HG03060 (cell line): Measurements from ENCODE around the gene MNAT1.
"Not testable (repeated sequence)": the region's sequence is repeated elsewhere in the genome, so short reads cannot be mapped to it uniquely, and the experiment has no call there.

Source experiments
- ATAC-seq: cut with Tn5 transposase; IDR thresholded peaks from one replicate; pipeline ENCODE4 v1.9.1; 2021; ENCODE audit warnings: low read depth, moderate number of reproducible peaks; ENCODE audit not compliant: unreplicated experiment

The MNAT1 gene

GRCh38 chr14:60800409-60800808 is 65.8 kb downstream of the MNAT1 start:
- no peak for ATAC-seq

DNA sequence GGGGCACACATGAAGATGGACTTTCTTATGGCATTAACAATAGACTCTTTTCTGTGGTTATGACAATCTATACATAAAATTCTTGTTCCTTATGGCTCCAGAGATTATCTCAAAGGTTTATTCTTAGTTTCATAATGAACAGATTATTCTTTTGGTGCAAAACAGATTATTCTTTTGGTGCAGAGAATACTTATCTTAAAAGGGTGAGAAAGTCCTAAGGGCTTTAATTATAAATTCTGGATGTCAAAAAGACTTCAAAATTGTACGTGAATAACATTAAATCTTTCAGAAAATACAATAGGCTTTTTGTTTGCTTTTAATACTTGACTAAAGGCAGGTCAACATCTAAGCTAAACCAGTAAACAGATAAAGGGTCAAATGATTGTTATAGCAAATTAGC is 69.3 kb downstream of the MNAT1 start:
- no peak for ATAC-seq

- no peak for ATAC-seq
Measured at GRCh38 chr14:60805841-60806430, 71.4 kb downstream of the MNAT1 start.

GRCh38 chr14:60807247-60807646 is 72.7 kb downstream of the MNAT1 start:
- ATAC-seq = no peak

GRCh38 chr14:60807971-60808370 is 73.4 kb downstream of the MNAT1 start:
- ATAC-seq = no peak

- ATAC-seq = no peak
Measured at GRCh38 chr14:60812987-60813386, 78.4 kb downstream of the MNAT1 start.

DNA sequence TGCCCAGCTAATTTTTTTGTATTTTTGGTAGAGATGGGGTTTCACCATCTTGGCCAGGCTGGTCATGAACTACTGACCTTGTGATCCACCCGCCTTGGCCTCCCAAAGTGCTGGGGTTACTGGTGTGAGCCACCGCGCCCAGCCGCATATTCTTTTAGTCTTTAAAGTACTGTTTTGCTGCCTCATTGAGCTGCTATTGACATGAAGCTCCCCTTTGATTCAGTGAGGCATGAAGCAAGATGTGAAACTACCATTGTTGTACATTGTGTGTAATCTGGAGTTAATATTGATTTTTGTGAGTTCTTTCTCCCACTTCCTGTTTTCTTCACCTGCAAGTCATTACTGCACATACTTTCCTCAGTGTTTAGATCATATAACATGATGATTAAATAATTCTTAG is 80.8 kb downstream of the MNAT1 start:
- peak; percentile 95 for ATAC-seq

DNA sequence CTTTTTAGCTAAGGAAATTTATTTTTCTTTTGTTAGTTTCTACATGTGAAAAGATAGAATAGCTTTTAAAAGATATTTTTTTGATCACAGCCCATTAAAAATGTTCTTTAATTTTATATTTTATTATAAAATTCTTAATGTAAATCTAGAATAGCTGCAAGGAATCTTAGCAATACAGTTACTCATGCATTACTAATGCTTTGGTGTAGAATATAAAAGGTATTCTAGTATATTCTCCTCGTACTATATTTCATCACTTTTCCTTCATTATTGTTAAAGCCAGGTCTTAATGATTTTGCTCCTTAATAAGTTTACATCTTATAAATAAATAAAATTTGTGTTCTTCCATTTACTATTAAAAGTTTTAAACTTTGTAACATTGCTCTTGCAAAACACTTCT is 82.6 kb downstream of the MNAT1 start:
- ATAC-seq = no peak

DNA sequence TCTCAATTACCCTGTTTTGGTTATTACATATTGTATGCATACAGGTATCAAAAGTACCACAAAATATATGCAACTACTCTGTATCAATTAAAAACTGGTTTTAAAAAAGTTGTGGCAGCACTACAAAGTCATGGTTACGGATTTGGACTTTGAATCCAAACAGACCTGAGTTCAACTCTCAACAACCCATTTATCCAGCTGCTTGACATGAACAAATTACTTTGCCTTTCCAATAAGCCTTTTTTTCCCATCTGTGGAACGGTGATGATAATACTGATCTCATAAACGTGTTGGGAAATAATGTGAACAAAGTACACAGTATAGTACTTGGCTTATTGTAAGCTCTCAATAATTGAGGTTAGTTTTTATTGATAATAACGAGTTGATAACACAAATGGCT is 85.0 kb downstream of the MNAT1 start:
- ATAC-seq = no peak

- no peak for ATAC-seq
Measured at GRCh38 chr14:60838601-60839000, 104.0 kb downstream of the MNAT1 start.

DNA sequence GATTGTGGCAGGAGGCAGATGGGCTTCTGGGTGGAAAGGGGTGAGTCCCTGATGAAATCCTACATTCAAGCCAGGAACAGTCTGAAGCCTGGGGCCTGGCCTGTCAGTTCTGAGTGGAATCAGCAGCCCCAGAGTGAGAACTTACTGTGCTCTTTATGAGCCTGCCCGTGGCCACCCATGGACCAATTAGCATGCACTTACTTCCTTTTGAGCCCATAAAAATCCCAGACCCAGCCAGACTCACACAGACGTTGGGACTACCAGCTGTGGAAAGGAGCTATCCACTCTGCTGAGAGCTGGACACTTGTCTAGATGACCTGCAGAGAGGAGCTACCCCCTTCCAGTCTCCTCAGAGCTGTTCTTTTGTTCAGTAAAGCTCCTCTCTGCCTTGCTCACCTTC is 104.5 kb downstream of the MNAT1 start:
- no peak for ATAC-seq

- no peak for ATAC-seq
Measured at GRCh38 chr14:60839657-60840056, 105.1 kb downstream of the MNAT1 start.

GRCh38 chr14:60840313-60840712 is 105.8 kb downstream of the MNAT1 start:
- ATAC-seq = no peak

GRCh38 chr14:60845523-60845922 is 111.0 kb downstream of the MNAT1 start:
- peak; percentile 94 for ATAC-seq

DNA sequence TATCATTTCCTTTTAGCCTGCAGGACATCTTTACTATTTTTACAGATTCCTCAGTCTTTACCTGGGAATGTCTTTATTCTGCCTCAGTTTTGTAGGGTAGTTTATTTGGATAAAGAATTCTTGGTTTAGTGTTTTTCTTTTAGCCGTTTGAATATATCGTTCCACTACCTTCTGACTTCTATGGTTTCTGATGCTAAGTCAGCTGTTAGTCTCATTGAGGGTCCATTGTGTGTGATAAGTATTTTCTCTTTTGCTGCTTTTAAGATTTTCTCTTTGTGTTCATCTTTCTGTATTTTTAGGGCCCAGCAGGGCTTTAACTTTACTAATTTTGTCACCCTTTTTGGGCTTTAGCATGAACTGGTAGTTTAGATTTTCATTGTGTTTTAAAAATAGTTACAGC is 113.5 kb downstream of the MNAT1 start:
- ATAC-seq = no peak

- ATAC-seq = not testable (repeated sequence)
Measured at GRCh38 chr14:60851692-60852091, 117.1 kb downstream of the MNAT1 start.

DNA sequence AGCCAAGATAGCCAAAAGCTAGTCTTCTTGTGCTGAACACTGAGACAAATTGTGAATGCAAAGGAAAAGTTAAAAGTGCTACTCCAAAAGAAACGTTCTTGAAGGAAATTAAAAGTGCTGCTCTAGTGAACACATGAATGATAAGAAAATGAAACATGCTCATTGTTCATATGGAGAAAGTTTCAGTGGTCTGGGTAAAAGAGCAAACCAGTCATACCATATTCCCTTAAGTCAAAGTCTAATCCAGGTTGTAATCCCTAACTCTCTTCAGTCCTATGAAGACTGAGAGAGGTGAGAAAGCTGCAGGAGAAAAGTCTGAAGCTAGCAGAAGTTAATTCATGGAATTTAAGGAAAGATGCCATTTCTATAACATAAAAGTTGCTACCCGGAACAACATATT is 121.5 kb downstream of the MNAT1 start:
- no peak for ATAC-seq

DNA sequence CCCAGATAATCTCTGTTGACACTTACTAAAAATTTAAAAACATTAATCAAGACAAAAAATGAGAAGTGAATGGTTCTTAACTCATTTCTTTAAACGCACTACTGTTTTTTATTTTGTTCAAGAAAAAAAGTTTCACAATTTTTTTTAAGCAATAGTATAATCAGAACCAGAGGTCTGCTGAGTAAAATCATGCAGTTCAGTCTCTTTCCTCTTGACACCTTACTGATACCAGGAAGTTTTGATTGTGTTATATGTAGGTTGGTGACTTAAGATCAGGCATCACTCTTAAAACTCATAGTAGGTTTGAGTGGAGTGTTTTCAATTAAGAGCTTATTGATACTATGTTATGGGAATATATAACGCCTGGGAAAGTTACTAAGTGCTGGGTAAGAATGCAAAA is 125.0 kb downstream of the MNAT1 start:
- no peak for ATAC-seq

DNA sequence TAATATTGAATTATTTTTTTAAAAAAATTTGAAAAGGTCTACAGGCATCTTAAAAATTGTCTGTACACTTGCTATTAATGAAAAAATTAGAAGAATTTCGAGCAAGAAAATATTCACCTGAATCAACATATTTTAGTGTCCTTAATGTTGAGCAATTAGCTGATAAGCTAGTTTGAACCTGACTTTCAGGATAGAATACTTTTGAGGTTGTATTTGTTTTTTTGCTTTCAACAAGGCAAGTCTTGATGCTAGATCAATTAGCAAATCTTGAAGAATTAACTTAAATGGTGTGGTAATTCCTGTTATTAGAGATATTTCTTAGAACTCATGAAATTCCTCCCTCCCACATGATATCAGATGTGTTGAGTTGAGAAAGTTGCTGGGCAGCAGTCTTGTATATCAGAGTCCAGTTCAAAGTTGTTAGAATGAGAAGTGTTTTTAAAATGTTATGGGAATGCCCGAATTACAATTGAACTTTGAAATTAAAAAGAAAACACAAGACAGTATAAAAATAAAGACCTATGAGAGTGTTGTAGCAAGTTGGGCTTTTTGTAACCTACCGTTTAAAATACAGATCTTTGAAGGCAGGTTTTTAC is 127.1 kb downstream of the MNAT1 start:
- ATAC-seq = no peak

- ATAC-seq = no peak
Measured at GRCh38 chr14:60862283-60862682, 127.7 kb downstream of the MNAT1 start.

GRCh38 chr14:60863249-60863648 is 128.7 kb downstream of the MNAT1 start:
- no peak for ATAC-seq

DNA sequence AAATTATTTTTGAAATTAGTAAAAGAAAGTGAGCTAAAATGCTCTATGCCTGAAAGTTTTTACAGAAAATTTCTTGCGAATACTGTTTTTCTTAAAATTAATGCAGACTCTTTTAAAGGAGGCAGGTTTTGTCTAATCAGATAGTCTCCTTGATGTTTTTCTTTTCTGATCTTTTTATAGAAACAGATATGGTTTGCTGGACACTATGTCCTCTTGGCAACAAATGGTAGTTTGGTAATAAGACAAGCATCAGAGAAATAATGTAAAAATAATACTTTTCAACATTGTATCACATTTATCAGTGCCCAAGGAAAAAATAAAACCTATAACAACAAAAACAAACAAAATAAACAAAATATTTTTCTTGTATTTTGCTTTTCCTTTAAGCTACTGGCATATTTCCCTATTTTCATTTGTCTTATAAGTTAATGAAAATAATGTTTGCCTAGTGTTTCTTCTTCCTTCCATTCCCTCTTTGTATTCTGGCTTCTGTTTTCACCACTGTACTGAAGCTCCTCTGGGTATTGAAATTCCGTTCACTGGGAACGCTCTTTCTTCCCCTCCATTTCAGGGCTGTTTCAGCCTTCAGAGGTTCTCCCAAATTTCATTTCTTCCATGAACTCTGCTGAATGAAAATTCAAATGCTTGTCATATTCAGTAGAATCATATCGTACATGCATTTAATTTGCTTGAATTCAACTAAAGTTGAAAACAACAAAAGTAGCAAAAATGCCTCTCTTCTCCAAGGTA is 131.0 kb downstream of the MNAT1 start:
- no peak for ATAC-seq
